NCI-H2029 (cell line): ENCODE results near the gene ITGA8.
"Not testable (repeated sequence)": the region's sequence is repeated elsewhere in the genome, so short reads cannot be mapped to it uniquely, and the experiment has no call there.

Source experiments
- DNase-seq: peaks from one replicate; lab custom pipeline; 2025; lab: John Stamatoyannopoulos, UW

ITGA8 gene

GRCh38 chr10:15719899-15720634, at the start of gene ITGA8:
Gene ITGA8, minus strand, starts transcription at chr10:15719922. Its CDS starts 151 bp downstream, at chr10:15719771.
- no peak for DNase-seq

- DNase-seq: no peak
Measured at GRCh38 chr10:15764892-15765454, 45.3 kb upstream of the ITGA8 start.

DNA sequence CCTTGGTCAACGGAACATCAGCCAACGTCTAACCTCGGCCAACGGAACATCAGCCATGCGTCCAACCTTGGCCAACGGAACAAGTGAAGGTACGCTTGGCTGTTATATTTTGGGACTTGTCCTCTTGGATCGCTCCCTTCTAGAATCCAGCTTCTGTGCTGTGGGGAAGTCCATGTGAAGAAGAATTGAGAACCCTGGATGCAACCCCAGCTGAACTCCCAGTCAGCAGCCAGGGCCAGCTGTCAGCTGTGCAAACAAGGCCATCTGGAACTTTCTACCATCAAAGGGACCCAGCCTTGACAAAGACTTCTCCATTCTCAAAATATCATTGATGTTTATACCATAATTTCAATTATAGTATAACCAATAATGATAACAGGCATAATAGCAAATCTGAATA, 43.3 kb upstream of the ITGA8 start:
- no peak for DNase-seq

DNA sequence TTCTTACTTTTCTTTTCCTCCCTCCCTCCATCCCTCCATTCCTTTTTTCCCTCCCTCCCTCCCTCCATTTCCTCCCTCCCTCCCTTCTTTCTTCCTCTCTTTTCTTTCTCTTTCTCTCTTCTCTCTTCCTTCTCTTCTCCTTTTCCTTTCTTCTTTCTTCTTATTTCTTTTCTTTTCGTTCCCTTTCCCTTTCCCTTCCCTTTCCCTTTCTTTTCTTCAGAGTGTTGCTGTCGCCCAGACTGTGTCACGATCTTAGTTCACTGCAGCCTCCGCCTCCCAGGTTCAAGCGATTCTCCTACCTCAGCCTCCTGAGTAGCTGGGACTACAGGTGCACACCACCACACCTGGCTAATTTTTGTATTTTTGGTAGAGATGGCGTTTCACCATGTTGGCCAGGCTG, 42.5 kb upstream of the ITGA8 start:
- DNase-seq: not testable (repeated sequence)

DNA sequence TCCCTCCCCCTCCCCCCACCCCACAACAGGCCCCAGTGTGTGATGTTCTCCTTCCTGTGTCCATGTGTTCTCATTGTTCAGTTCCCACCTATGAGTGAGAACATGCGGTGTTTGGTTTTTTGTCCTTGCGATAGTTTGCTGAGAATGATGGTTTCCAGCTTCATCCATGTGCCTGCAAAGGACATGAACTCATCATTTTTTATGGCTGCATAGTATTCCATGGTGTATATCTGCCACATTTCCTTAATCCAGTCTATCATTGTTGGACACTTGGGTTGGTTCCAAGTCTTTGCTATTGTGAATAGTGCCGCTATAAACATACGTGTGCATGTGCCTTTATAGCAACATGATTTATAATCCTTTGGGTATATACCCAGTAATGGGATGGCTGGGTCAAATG, 41.5 kb upstream of the ITGA8 start:
- DNase-seq: not testable (repeated sequence)

GRCh38 chr10:15760681-15761080, 41.0 kb upstream of the ITGA8 start:
- no peak for DNase-seq

GRCh38 chr10:15759265-15759664, 39.5 kb upstream of the ITGA8 start:
- no peak for DNase-seq

- no peak for DNase-seq
Measured at GRCh38 chr10:15758618-15759017, 38.9 kb upstream of the ITGA8 start.

GRCh38 chr10:15754937-15755336, 35.2 kb upstream of the ITGA8 start:
- no peak for DNase-seq

DNA sequence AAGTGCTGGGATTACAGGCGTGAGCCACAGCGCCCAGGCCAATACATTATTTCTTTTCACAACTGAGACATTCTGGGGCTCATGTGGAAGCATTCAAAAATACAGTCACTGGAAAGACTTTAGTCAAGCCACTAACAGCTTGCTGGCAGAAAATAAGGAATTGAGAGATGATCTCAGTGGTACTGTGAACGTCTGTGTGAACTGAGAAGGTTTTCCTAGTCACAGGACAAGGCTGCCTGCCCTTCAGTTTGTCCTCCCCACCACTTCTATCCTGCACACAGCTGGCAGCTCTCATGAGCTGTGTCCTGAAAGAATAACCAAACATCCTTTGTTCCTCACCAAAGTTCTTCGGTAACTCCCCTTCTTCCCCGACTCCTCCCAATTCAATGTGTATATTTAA, 31.3 kb upstream of the ITGA8 start:
- no peak for DNase-seq

- DNase-seq: no peak
Measured at GRCh38 chr10:15748126-15748525, 28.4 kb upstream of the ITGA8 start.

GRCh38 chr10:15747632-15748031, 27.9 kb upstream of the ITGA8 start:
- no peak for DNase-seq

- DNase-seq: no peak
Measured at GRCh38 chr10:15745751-15746150, 26.0 kb upstream of the ITGA8 start.

GRCh38 chr10:15744217-15744865, 24.6 kb upstream of the ITGA8 start:
- no peak for DNase-seq

DNA sequence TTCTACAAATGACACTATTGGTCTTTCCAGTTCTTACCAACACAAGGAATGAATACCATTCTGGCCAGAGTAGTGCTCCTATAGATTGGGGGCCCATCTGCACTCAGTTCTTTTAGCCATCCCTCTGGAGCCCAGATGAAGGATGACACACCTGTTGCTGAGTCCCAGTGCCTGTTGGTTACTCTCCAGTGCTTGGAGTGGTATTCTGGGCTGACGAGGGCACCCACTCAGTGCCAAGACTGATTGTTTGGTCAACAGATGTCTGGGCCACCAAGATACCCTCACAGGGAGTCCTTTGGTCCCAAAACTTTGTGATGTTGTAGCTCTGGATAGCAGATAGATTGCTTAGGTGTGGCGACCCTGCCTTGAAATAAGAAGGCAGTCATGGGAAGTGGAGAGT, 23.7 kb upstream of the ITGA8 start:
- DNase-seq: no peak

- no peak for DNase-seq
Measured at GRCh38 chr10:15742836-15743235, 23.1 kb upstream of the ITGA8 start.

DNA sequence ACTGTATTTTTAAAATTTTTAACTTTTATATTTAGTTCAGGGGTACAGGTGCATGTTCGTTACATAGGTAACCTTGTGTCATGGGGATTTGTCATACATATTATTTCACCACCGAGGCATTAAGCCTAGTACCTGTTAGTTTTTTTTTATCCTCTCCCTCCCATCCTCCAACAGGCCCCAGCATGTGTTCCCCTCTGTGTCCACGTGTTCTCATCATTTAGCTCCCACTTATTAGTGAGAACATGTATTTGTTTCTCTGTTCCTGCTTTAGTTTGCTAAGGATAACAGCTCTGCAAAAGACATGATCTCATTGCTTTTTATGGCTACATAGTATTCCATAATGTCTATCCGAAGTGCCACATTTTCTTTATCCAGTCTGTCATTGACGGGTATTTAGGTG, 22.4 kb upstream of the ITGA8 start:
- no peak for DNase-seq

DNA sequence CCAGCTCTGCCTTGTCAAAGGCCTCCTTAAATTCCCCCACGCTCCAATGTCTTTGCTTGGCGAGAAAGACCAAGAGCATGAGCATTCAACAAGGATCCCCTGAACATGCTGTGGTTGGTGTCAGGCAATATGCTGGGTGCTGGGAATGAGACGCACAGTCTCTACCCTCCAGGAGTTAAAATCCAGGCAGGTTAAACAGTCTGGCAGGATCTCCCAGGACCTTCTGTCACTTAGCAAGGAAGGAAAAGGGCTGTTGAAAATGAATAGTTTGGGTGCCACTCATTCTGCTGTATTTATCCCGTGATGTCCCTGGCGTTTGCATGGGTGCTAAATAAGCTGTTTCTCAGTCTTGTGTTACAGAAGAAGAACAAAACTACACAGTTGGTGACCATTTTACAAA, 21.9 kb upstream of the ITGA8 start:
- DNase-seq: no peak

GRCh38 chr10:15740261-15740660, 20.5 kb upstream of the ITGA8 start:
- no peak for DNase-seq

GRCh38 chr10:15739254-15739970, 19.7 kb upstream of the ITGA8 start:
- DNase-seq: no peak

DNA sequence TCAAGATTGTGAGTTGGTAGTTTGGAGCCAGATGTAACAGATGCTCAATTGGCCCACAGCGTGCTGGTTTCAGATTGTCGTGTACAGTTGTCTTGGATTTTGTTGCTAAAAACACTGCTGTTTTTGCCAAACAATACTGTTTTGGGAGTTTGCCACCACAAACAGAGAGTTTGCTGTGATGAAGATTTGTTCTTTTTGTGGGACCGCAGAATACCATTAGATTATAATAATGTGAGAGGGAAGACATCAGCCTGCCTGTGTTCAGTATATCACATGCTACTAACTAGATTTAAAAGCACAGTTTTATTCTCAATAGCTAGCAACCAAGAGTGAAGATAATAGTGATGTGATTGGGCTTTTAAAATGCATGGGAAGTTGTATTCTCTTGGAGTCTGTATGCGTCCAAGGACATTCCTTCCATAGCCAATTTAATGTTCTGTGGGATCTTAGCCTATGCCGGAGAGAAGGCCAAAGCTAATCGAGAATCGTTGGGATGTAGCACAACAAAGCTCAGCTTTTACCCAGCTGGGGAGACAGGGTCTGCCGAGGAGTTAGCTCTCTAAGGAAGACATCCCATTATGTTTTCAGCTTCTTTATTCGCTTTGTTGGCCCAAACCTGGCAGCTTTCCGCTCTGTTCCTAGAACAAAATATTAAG, 18.7 kb upstream of the ITGA8 start:
- no peak for DNase-seq

DNA sequence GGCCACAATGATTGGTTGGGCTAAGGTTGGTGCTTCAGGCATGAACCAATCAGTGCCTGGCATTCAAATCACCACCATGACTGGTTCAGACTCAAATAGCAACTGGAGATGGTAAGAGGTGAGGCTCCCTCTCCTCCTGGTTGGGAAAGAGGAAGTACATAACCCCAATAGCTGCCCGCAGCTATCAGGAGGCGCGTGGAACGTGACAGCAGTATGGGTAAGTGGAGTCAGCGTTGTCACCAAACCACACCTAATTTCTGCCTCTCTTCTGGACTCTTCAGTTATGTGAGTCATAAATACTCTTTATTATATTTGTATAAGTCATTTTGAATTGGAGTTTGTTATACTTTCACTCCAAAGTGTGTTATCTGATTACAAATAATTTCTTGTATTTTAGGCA, 17.9 kb upstream of the ITGA8 start:
- no peak for DNase-seq
